Measurements from ENCODE around the gene SPATA32. TPM values are rescaled to one million over a fixed set of nuclear protein-coding genes. Genes with fewer than 3 reads are reported as not detected.
A peak's percentile ranks its signal among the peaks of the same experiment; 100 is the strongest.

SPATA32 gene
- total and polyA plus RNA-seq, 11 donors = not detected

DNA sequence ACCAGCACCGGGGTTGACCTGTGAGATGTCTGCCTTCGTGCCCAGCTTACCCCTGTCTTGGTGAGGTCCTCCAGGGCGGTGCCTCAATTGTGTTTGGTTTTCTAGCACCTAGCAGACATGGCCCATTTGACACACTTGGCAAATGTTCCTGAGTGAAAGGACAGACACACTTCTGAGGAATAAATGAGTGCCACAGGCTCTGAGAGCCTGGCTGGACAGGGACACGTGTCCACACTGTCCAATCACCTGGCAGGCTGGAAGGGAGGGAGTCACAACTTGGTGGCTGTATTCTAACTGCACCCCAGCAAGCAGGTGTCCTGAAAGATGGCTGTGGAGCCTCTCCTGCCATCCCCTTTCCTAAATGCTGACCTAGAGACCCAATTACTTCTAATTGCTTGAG is 47.5 kb upstream of the SPATA32 start:
- DNase-seq (no peak), ATAC-seq (no peak)
- H3K36me3 ChIP-seq = peaks cover 0 to 24% (median 0%) of the 10 kb centered on the region in 9 donors
- peak overlapping the region in 6 of 12 donors; percentile 9 to 97 (median 46) for H3K27ac ChIP-seq
- H3K4me3 ChIP-seq = no peak overlapping the region
- no peak for TF ChIP-seq POLR2A (IDR thresholded peaks at IDR 0.05)
- TF ChIP-seq, protein P1, sequence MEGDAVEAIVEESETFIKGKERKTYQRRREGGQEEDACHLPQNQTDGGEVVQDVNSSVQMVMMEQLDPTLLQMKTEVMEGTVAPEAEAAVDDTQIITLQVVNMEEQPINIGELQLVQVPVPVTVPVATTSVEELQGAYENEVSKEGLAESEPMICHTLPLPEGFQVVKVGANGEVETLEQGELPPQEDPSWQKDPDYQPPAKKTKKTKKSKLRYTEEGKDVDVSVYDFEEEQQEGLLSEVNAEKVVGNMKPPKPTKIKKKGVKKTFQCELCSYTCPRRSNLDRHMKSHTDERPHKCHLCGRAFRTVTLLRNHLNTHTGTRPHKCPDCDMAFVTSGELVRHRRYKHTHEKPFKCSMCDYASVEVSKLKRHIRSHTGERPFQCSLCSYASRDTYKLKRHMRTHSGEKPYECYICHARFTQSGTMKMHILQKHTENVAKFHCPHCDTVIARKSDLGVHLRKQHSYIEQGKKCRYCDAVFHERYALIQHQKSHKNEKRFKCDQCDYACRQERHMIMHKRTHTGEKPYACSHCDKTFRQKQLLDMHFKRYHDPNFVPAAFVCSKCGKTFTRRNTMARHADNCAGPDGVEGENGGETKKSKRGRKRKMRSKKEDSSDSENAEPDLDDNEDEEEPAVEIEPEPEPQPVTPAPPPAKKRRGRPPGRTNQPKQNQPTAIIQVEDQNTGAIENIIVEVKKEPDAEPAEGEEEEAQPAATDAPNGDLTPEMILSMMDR (IDR thresholded peaks at IDR 0.05) = no peak
- H3K9me3 ChIP-seq = no peaks in the 10 kb centered on the region
- 75 to 89% (median 81%) methylated on average over 3 to 4 of the region's 4 CpGs for WGBS, 4 donors
- no peaks in the 10 kb centered on the region for H3K27me3 ChIP-seq
- peaks cover 8 to 100% (median 81%) of the 10 kb centered on the region in 12 donors for H3K4me1 ChIP-seq
- intact Hi-C loops (cut with DNase I) = no loop called here

DNA sequence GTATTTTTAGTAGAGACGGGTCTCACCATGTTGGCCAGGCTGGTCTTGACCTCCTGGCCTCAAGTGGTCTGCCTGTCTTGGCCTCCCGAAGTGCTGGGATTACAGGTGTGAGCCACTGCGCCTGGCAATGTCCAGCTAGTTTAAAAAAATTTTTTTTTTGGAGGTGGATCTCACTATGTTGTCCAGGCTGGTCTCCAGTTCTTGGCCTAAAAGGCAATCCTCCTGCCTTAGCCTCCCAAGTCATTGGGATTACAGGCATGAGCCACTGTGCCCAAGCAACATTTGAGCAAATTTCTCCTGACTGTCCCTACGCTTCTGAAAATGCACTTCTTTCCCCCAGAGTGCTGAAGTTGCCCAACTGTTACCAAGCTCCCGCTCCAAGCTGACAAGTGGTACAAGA is 46.9 kb upstream of the SPATA32 start:
- H3K4me1 ChIP-seq = peaks cover 8 to 100% (median 75%) of the 10 kb centered on the region in 12 donors
- TF ChIP-seq, protein P1 (IDR thresholded peaks at IDR 0.05) = no peak
- H3K27me3 ChIP-seq = no peaks in the 10 kb centered on the region
- 98 to 100% (median 99%) methylated on average over 4 to 5 of the region's 5 CpGs for WGBS, 4 donors
- DNase-seq (no peak), ATAC-seq (no peak)
- no peaks in the 10 kb centered on the region for H3K9me3 ChIP-seq
- H3K4me3 ChIP-seq = no peak overlapping the region
- intact Hi-C loops (cut with DNase I) = no loop called here
- H3K36me3 ChIP-seq = peaks cover 0 to 24% (median 0%) of the 10 kb centered on the region in 9 donors
- peak overlapping the region in 8 of 12 donors; percentile 9 to 95 (median 68) for H3K27ac ChIP-seq

DNA sequence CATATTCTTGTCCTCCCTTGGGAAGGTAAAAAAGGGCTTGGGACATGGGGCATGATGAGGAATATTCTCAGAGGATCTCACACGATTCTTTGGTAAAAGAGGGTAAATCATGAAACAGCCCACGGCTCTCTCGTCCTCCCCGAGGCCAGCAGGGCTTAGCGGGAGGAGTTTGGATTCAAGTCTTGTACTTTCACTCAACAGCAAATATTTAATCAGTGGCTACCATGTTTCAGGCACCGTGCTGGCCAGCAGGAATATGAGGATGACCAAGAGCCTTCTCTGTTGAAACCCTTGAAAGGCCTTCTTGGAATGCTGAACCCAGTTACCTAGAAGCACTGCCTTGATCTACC is 46.1 kb upstream of the SPATA32 start:
- WGBS, 4 donors = 65 to 77% (median 71%) methylated on average over 6 of the region's 6 CpGs
- TF ChIP-seq, protein P1 (IDR thresholded peaks at IDR 0.05) = no peak
- no peak for TF ChIP-seq POLR2A (IDR thresholded peaks at IDR 0.05)
- no peak for DNase-seq
- H3K9me3 ChIP-seq = no peaks in the 10 kb centered on the region
- no peak overlapping the region for H3K4me3 ChIP-seq
- no peaks in the 10 kb centered on the region for H3K27me3 ChIP-seq
- H3K36me3 ChIP-seq = peaks cover 0 to 24% (median 0%) of the 10 kb centered on the region in 9 donors
- intact Hi-C loops (cut with DNase I) = no loop called here
- ATAC-seq = no peak
- H3K27ac ChIP-seq = peak overlapping the region; percentile 42 to 95 (median 74)
- peaks cover 8 to 100% (median 71%) of the 10 kb centered on the region in 12 donors for H3K4me1 ChIP-seq

DNA sequence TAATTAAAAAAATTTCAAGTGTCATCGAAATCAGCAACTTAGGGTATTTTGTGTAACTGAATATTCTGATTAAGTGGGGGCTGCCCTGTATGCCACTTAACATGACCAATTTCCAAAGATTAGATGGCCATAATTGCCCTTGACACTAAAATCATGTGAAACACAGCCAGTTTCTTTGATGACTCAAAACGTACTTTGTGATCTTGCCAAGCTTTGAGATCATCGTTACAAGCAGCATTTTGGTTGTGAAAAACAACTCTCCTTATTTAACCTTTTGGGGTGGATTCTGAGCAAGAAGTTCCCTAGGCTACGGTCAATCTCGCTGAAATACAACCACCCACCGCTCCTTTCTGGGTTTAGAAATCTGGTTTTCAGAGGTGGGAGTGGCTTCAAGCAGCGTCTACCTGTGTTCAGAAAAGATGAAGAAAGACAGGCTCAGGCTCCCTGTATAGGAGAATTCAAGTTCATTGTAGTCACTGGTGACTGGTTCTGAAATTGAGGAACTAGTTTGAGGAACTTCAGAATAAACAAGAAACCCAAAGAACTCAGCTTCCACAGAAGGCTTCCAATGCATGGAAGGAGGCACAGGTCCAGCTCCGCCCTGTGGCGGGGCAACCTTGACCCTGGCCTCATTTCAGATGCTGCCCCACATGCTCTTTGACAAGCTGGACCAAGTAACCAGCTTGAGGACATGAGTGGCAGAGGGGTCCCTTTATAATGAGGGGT is 45.6 kb upstream of the SPATA32 start:
- WGBS, 4 donors = 56 to 62% (median 59%) methylated on average over 9 of the region's 9 CpGs
- Histone ChIP-seq H3K9me3 (no peaks in the 10 kb centered on the region), H3K27ac (peak overlapping the region; percentile 42 to 95 (median 74)), H3K27me3 (no peaks in the 10 kb centered on the region), H3K4me3 (no peak overlapping the region), H3K36me3 (peaks cover 0 to 24% (median 0%) of the 10 kb centered on the region in 9 donors), H3K4me1 (peaks cover 8 to 100% (median 70%) of the 10 kb centered on the region in 12 donors)
- ATAC-seq (peak in 3 of 4 donors; percentile 5 to 25 (median 16)), DNase-seq (no peak)
- TF ChIP-seq, protein P1 (IDR thresholded peaks at IDR 0.05) = no peak
- TF ChIP-seq POLR2A (IDR thresholded peaks at IDR 0.05) = no peak
- intact Hi-C loops (cut with DNase I) = no loop called here
